GM12872 (cell line): ENCODE data around the gene NPM3.

Experiments
- TF ChIP-seq, protein P1 (sequence below): IDR thresholded peaks from 3 replicates; pipeline ENCODE4 v1.5.1; 2011; ENCODE audit warnings: low read depth, mild to moderate bottlenecking, low read length, moderate library complexity; ENCODE audit not compliant: insufficient read depth

The NPM3 gene

DNA sequence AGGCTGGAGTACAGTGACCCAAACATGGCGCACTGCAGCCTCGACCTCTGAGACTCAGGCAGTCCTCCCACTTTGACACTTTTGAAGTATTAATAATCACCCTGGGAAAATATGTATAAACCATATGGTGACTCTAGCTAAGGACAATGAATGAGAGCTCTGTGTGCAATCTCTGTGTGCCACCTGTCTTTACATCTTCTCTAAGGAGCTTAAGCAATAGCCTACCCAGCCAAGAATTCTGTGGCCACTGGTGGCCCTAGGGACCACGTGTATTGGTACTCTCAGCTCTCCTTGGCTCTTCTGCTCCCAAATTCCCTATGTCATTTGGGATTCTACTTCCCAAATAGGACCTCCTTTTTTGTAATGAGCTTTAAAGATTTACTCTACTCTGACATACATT lies 31.0 kb downstream of the NPM3 start:
- TF ChIP-seq, protein P1, sequence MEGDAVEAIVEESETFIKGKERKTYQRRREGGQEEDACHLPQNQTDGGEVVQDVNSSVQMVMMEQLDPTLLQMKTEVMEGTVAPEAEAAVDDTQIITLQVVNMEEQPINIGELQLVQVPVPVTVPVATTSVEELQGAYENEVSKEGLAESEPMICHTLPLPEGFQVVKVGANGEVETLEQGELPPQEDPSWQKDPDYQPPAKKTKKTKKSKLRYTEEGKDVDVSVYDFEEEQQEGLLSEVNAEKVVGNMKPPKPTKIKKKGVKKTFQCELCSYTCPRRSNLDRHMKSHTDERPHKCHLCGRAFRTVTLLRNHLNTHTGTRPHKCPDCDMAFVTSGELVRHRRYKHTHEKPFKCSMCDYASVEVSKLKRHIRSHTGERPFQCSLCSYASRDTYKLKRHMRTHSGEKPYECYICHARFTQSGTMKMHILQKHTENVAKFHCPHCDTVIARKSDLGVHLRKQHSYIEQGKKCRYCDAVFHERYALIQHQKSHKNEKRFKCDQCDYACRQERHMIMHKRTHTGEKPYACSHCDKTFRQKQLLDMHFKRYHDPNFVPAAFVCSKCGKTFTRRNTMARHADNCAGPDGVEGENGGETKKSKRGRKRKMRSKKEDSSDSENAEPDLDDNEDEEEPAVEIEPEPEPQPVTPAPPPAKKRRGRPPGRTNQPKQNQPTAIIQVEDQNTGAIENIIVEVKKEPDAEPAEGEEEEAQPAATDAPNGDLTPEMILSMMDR: no peak

DNA sequence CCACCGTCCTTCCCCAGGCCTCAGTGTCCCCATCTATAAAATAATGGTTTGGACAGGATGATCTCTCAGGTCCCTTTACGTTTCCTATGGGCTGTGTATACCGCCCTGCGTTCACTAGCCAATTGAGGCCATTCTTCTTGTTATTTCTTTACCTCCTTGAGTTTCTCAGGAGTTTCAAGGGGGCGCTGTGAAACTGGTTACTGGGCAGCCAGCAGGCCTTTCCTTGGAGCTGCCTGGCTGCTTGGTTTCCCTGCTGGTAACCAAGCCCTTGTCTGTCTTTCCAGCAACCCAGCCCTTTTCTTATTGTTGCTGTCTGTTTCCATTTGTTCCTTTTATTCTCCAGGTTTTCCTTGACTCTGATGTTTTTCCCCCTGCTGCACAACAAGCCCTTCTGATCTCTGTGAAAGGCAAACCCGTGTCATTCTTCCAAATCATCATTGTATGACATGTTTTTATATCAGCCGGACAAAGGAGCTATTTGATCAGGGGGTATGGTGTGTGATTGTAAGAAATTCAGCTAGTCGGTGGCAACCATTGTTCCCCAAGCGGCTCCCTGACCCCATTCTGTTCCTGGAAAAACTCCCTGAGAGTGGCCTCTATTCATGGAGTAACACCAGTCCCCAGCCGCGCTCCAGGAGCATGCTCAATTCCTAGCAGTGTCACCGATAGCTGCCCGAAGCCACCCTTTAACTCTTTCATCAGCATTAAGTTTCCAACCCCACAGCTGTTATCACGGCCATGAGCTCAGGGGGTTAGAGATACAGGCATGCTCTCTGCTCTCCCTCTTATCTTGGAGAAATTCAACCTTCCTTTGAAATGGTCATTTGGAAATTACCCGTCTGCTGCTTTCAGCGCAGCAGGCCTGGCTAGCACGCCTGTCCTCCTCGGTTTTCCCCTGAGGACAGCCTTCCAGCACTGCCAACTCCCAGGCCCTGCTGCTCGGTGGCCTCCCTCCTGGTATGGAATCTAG lies 33.9 kb downstream of the NPM3 start:
- TF ChIP-seq, protein P1: no peak

DNA sequence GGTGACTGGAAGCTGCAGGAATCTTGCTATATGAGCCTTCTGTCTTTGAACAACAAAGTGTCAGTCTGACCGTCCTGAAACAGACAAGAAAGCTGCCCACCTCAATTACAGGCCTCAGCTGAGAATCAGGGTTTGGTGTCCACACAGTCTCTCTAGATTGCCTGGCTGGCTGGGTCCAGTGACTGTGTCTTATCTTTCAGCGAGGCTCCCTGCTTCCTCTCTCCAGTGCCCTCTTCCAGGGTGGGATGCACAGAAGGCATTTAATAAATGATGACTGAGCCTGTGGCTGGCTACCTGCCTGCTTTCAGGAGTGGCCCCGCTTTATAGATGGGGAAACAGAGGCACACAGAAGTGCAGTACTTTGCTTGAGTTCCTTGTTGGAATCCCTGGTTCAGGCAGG lies 34.8 kb downstream of the NPM3 start:
- TF ChIP-seq, protein P1: no peak

DNA sequence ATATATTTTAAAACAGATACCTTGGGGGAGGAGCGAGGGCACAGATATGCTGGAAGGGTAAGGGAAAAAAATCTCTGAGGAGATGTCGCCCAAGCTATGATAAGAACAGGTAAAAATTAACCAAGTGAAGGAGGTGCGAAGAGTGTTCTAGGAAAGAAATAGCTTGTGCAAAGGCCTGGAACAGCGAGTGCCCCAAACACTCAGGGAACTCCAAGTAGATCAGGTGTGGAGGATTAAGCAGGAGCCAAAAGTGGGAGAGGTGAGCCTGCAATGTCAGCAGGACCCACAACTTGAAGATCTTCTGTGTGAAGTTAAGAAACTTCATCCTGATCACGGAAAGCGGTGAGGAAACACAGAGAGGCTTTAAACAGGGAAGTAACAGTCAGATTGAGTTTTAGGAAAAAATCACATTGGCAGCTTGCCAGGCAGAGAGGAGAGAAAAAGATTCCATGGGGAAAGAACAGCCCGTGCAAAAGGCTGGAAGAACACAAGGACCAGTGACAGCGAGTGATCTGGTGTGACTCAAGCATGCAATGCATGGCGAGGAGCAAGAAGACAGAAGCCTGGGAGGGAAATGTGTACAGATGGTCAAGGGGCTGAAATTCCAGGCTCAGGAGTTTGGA lies 38.1 kb downstream of the NPM3 start:
- TF ChIP-seq, protein P1: no peak

DNA sequence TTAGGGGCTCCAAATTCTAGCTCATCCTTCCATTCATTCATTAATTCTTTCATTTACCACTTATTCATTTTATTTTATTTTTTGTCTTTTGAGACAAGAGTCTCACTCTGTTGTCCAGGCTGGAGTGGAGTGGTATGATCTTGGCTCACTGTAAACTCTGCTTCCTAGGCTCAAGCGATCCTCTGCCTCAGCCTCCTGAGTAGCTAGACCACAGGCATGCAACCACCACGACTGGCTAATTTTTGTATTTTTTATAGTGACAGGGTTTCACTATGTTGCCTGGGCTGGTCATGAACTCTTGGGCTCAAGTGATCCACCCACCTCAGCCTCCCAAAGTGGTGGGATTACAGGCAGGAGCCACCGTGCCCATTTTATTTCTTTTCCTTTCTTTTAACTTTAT lies 39.0 kb downstream of the NPM3 start:
- TF ChIP-seq, protein P1: no peak

DNA sequence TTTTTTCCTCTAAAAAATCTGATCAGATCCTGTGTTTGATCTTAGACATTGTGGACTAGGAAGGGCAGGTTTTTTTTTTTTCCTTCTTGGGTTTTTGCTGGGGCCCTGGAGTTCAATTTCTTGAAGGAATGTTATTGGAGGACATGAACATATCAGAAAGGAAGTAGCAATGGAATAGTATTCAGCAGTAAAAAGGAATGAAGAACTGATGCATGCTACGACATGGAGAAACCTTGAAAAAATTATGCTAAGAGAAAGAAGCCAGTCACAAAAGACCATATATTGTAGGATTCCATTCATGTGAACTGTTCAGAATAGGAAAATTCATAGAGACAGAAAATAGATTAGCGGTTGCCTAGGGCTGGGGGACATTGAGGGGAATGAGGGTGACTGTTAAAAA lies 41.3 kb downstream of the NPM3 start:
- TF ChIP-seq, protein P1: no peak

DNA sequence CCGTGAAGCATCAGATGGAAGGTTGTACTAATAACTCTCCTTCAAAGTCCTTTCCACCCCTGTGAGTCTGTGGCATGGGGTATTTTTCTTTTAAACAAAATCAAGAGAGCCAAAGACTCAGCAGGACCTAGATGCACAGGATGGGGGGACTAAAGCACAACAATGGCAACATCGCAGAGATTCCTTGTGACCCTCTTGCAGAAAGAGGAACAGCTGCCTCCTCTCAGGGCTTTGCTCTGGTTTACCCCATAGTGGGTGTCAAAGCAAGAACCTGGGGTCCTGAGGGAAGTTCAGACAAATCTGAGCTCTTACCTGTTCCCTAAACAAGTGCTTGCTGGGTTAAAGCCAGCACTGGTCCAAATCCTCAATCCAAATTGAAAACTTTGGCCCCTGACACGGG lies 46.6 kb downstream of the NPM3 start:
- TF ChIP-seq, protein P1: no peak
